Activated naive CD8-positive, alpha-beta T cell (primary cell): ENCODE data around the gene GRIK5.

Experiments used
- H3K27ac Mint-ChIP-seq: one replicate; pipeline ENCODE4 v1.8.0; 2021; ENCODE audit warnings: mixed read lengths
- H3K27me3 Mint-ChIP-seq: one replicate; pipeline ENCODE4 v1.8.0; 2021; ENCODE audit warnings: mixed read lengths
- H3K36me3 Mint-ChIP-seq: one replicate; pipeline ENCODE4 v1.8.0; 2021; ENCODE audit warnings: mixed read lengths
- H3K4me1 Mint-ChIP-seq: one replicate; pipeline ENCODE4 v1.8.0; 2021; ENCODE audit warnings: low read depth, mixed read lengths
- H3K4me3 Mint-ChIP-seq: one replicate; pipeline ENCODE4 v1.8.0; 2021; ENCODE audit warnings: mild to moderate bottlenecking, mixed read lengths
- H3K9me3 Mint-ChIP-seq: one replicate; pipeline ENCODE4 v1.8.0; 2021; ENCODE audit warnings: low read depth, mixed read lengths

Gene GRIK5

DNA sequence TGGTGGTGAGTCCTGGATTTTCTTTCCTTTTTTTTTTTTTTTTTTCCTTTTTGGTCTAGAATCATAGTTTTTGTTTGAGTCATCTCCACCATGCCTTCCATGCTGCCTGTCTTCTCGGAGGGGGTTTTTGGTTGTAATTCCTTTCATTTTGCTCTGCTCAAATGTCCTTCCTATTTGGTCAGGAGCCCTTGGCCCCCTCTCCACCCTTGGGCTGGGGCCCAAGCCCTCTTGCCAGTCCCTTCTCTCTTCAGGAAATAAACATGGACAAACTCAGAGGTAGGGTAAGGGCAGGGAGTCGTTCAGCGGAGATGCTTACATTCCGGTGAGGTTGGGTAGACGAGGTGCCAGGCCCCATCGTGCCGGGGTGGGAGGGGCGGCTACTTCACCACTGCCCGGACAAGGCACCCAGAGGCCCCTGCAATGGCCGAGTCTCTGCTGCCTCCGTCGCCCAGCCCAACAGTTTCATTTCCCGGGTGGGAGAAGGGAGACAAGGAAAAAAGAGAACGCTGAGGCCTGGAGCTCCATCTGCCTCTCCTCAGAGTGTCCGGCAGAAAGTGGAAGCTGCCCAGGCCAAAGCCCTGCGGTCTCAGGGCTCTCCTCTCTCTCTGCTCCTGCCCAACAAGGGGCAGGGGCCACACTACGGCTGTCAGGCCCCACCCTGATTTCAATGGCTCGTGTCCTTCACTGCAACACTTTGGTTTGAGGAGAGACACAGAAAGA lies 18.6 kb upstream of the GRIK5 start:
- Mint-ChIP-seq H3K9me3 (no peaks in the 10 kb centered on the region), H3K27me3 (no peaks in the 10 kb centered on the region), H3K4me1 (peaks cover 24% of the 10 kb centered on the region), H3K4me3 (no peak overlapping the region), H3K36me3 (peaks cover 5% of the 10 kb centered on the region), H3K27ac (no peak overlapping the region)

DNA sequence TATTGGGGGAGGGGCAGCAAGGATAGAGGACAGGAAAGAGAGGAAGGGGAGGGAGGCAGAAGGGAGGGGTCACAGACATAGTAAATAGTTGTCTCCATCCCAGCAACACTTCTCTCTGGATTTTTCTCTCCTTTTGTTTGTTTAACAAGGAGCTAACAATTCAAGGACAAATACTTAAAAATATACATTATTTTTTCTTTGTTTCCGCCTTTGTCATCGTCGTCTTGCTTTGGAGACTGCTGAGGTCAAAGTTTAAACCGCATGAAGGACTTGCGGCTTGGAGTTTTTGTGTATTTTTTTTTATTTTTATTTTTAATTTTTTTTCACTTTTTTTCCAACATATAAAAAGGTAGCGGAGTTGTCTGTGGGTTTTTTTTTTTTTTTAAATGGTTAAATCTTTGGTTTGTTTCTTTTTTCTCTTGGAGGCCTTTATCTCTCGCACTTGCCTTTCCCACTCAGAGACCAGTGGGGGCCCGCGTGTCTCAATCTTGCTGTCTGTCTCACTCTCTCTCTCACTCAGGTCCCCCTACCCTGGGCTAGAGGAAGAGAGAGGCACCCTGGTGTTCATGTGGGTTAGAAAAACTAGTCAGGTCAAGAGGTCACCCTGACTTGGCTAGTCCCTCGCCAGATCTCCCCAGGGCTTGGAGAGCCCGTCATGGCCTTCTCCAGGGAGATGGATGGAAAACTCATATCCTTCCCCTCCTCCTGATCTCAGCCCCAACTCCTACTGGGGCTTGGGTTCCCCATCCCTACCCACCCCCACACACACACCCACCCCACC lies 17.0 kb upstream of the GRIK5 start:
- no peak overlapping the region for H3K27ac Mint-ChIP-seq
- H3K4me1 Mint-ChIP-seq: peaks cover 25% of the 10 kb centered on the region
- no peaks in the 10 kb centered on the region for H3K9me3 Mint-ChIP-seq
- H3K36me3 Mint-ChIP-seq: peaks cover 3% of the 10 kb centered on the region
- no peak overlapping the region for H3K4me3 Mint-ChIP-seq
- H3K27me3 Mint-ChIP-seq: no peaks in the 10 kb centered on the region

DNA sequence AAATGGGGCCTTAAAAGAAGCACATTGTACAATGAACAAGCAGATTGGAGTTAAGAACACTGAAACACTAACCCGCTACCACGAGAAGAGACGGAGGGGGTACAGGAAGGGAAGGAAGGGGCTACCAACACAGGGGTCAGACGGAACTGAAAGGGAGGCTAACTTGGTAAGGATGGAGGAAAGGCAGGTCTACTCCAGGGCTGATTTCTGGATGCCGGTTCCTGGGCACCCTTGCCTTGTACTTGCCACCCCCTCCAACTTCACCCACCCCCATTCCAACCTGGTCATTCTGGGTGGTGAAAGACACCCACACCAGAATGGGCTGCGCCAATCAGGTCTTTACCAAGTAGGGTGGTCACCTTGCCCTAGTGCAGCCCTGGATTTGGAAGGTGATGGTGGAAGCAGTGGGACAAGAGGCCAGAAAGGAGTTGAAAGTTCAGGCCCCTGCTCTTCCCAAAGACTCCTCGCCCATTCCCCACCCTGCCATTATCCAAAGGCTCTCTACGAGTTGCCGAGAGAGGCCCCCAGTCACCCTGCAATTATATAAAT lies 16.3 kb upstream of the GRIK5 start:
- Mint-ChIP-seq H3K4me1 (peaks cover 31% of the 10 kb centered on the region), H3K4me3 (no peak overlapping the region), H3K36me3 (peaks cover 3% of the 10 kb centered on the region), H3K27ac (no peak overlapping the region), H3K9me3 (no peaks in the 10 kb centered on the region), H3K27me3 (no peaks in the 10 kb centered on the region)

GRCh38 chr19:42083537-42083936 lies 13.5 kb upstream of the GRIK5 start:
- no peaks in the 10 kb centered on the region for H3K36me3 Mint-ChIP-seq
- H3K4me3 Mint-ChIP-seq: no peak overlapping the region
- H3K27me3 Mint-ChIP-seq: no peaks in the 10 kb centered on the region
- H3K9me3 Mint-ChIP-seq: no peaks in the 10 kb centered on the region
- no peak overlapping the region for H3K27ac Mint-ChIP-seq
- peaks cover 18% of the 10 kb centered on the region for H3K4me1 Mint-ChIP-seq

- peaks cover 32% of the 10 kb centered on the region for H3K4me1 Mint-ChIP-seq
- no peaks in the 10 kb centered on the region for H3K36me3 Mint-ChIP-seq
- H3K27ac Mint-ChIP-seq: peak overlapping the region; percentile 59
- no peak overlapping the region for H3K4me3 Mint-ChIP-seq
- no peaks in the 10 kb centered on the region for H3K9me3 Mint-ChIP-seq
- no peaks in the 10 kb centered on the region for H3K27me3 Mint-ChIP-seq
These were observed 11.7 kb upstream of the GRIK5 start for GRCh38 chr19:42081584-42082203.

- Mint-ChIP-seq H3K9me3 (no peaks in the 10 kb centered on the region), H3K27me3 (no peaks in the 10 kb centered on the region), H3K4me1 (peaks cover 35% of the 10 kb centered on the region), H3K36me3 (no peaks in the 10 kb centered on the region), H3K27ac (no peak overlapping the region), H3K4me3 (no peak overlapping the region)
These were observed 10.9 kb upstream of the GRIK5 start for GRCh38 chr19:42080764-42081375.

DNA sequence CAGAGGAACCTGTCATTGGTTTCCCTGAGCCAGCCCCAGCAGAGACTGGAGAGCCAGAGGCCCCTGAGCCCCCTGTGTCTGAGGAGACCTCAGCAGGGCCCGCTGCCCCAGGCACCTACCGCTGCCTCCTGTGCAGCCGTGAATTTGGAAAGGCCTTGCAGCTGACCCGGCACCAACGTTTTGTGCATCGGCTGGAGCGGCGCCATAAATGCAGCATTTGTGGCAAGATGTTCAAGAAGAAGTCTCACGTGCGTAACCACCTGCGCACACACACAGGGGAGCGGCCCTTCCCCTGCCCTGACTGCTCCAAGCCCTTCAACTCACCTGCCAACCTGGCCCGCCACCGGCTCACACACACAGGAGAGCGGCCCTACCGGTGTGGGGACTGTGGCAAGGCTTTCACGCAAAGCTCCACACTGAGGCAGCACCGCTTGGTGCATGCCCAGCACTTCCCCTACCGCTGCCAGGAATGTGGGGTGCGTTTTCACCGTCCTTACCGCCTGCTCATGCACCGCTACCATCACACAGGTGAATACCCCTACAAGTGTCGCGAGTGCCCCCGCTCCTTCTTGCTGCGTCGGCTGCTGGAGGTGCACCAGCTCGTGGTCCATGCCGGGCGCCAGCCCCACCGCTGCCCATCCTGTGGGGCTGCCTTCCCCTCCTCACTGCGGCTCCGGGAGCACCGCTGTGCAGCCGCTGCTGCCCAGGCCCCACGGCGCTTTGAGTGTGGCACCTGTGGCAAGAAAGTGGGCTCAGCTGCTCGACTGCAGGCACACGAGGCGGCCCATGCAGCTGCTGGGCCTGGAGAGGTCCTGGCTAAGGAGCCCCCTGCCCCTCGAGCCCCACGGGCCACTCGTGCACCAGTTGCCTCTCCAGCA lies 10.1 kb upstream of the GRIK5 start:
- Mint-ChIP-seq H3K36me3 (no peaks in the 10 kb centered on the region), H3K9me3 (no peaks in the 10 kb centered on the region), H3K4me3 (no peak overlapping the region), H3K4me1 (peaks cover 42% of the 10 kb centered on the region), H3K27me3 (no peaks in the 10 kb centered on the region), H3K27ac (no peak overlapping the region)

GRCh38 chr19:42079276-42079669 lies 9.3 kb upstream of the GRIK5 start:
- no peak overlapping the region for H3K4me3 Mint-ChIP-seq
- no peaks in the 10 kb centered on the region for H3K36me3 Mint-ChIP-seq
- no peak overlapping the region for H3K27ac Mint-ChIP-seq
- H3K9me3 Mint-ChIP-seq: no peaks in the 10 kb centered on the region
- H3K27me3 Mint-ChIP-seq: no peaks in the 10 kb centered on the region
- H3K4me1 Mint-ChIP-seq: peaks cover 46% of the 10 kb centered on the region

- H3K36me3 Mint-ChIP-seq: no peaks in the 10 kb centered on the region
- peak overlapping the region; percentile 97 for H3K4me3 Mint-ChIP-seq
- H3K27ac Mint-ChIP-seq: peak overlapping the region; percentile 93
- H3K4me1 Mint-ChIP-seq: peaks cover 46% of the 10 kb centered on the region
- H3K27me3 Mint-ChIP-seq: no peaks in the 10 kb centered on the region
- H3K9me3 Mint-ChIP-seq: no peaks in the 10 kb centered on the region
These were observed 8.7 kb upstream of the GRIK5 start for GRCh38 chr19:42078538-42079275.

GRCh38 chr19:42078058-42078457 lies 8.1 kb upstream of the GRIK5 start:
- no peaks in the 10 kb centered on the region for H3K36me3 Mint-ChIP-seq
- peak overlapping the region; percentile 97 for H3K4me3 Mint-ChIP-seq
- peaks cover 46% of the 10 kb centered on the region for H3K4me1 Mint-ChIP-seq
- H3K9me3 Mint-ChIP-seq: no peaks in the 10 kb centered on the region
- H3K27ac Mint-ChIP-seq: peak overlapping the region; percentile 93
- H3K27me3 Mint-ChIP-seq: no peaks in the 10 kb centered on the region

DNA sequence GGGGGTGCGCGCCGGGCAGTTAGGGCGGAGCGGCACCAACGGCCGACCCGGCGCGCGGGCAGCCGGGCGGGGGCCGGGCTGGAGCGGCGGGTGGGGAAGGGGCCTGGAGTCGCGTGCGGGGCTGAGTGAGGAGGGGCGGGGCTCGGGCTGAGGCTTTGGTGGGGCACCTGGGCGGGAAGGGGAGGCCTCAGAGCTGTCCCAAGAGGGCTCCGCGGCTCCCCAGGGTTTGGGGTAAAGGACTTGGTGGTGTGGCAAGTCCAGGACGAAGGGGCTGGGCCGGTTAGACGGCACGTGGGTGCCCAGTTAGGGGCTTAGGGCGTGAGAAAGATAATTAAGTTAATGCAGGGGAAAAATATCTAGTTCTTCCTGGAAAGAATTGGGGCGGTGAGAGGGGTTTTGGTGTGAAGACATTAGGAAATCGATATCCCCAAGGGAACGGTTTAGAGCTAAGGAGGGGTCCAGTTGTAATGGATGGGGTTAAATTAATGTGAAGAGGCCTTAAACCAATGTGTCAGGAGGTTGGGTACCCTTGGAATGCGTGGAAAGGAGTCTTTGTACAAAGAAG lies 6.5 kb upstream of the GRIK5 start:
- Mint-ChIP-seq H3K27ac (peak overlapping the region; percentile 93), H3K27me3 (no peaks in the 10 kb centered on the region), H3K9me3 (no peaks in the 10 kb centered on the region), H3K4me3 (peak overlapping the region; percentile 97), H3K4me1 (peaks cover 39% of the 10 kb centered on the region), H3K36me3 (no peaks in the 10 kb centered on the region)

DNA sequence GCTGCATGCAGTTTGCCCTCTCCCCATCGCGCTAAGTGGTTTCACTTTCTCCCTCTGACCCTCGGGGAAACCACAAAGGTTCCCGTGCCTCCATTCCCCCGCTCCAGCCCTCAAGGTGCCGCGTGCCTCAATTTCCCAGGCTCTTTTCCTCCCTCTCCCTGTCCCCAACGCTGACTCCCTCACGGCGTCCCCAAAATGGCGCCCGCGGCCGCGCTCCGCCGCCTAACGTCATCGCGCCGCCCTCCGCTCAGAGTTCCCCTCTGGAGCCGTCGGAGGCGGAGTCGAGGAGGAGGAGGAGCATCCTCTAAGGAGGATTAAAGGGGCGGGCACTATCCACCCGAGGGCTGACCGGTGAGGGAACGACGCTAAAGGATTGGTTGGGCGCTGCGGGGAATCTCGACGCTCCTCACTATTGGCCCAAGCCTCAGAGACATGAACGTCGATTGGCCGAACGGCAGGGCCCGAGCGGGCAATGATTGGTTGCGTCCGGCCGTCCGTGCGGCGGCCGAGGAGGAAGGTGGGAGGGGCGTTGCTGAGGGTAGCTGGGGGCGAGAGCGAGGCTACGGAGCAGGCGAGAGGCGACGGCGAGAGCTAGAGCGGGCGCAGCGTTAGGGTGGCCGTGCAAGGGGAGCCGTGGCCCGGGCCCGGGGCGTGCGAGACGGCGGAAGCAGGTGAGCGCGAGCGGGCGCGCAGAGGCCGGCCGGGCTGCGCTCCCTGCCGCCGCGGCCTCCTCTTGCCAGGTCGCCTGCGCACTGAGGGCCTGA lies 5.8 kb upstream of the GRIK5 start, which contains the start of gene ZNF574:
Gene ZNF574 (plus strand): TSS at position 551 of the 764 bp plus-strand sequence. CDS start 2,441 bp downstream, outside the sequence.
- Mint-ChIP-seq H3K27ac (peak within 1 kb of the TSS; percentile 100), H3K9me3 (no peaks in the 10 kb centered on the region), H3K36me3 (no peaks in the 10 kb centered on the region), H3K4me1 (peaks cover 36% of the 10 kb centered on the region), H3K4me3 (peak within 1 kb of the TSS; percentile 100), H3K27me3 (no peaks in the 10 kb centered on the region)

- H3K9me3 Mint-ChIP-seq: no peaks in the 10 kb centered on the region
- no peaks in the 10 kb centered on the region for H3K36me3 Mint-ChIP-seq
- no peaks in the 10 kb centered on the region for H3K27me3 Mint-ChIP-seq
- H3K4me1 Mint-ChIP-seq: peaks cover 36% of the 10 kb centered on the region
- peak overlapping the region; percentile 100 for H3K4me3 Mint-ChIP-seq
- H3K27ac Mint-ChIP-seq: peak overlapping the region; percentile 100
These were observed 5.3 kb upstream of the GRIK5 start for GRCh38 chr19:42075364-42075615.
